Right forelimb (tissue), 1 donor: ENCODE results near the gene DIPK1B.

Source experiments
- DNase-seq: peaks from one replicate; pipeline ENCODE4 v3.0.0-alpha.2; 2018

DIPK1B gene

GRCh38 chr9:136721339-136722092 is 9.1 kb downstream of the DIPK1B start:
- DNase-seq, result no peak

- no peak for DNase-seq
Measured at GRCh38 chr9:136722093-136722968, 10.0 kb downstream of the DIPK1B start.

- no peak for DNase-seq
Measured at GRCh38 chr9:136722969-136723356, 10.6 kb downstream of the DIPK1B start.

- no peak for DNase-seq
Measured at GRCh38 chr9:136723362-136723976, 11.1 kb downstream of the DIPK1B start.

GRCh38 chr9:136723989-136724388 is 11.6 kb downstream of the DIPK1B start:
- no peak for DNase-seq

- DNase-seq, result no peak
Measured at GRCh38 chr9:136724772-136725171, 12.4 kb downstream of the DIPK1B start.

- no peak for DNase-seq
Measured at GRCh38 chr9:136725612-136726011, 13.2 kb downstream of the DIPK1B start.

GRCh38 chr9:136726118-136726517 is 13.7 kb downstream of the DIPK1B start:
- DNase-seq, result no peak

GRCh38 chr9:136726631-136727191 is 14.3 kb downstream of the DIPK1B start:
- DNase-seq, result no peak

GRCh38 chr9:136728080-136728547 is 15.7 kb downstream of the DIPK1B start:
- peak; percentile 95 for DNase-seq

- DNase-seq, result no peak
Measured at GRCh38 chr9:136728548-136729123, 16.3 kb downstream of the DIPK1B start.

GRCh38 chr9:136729144-136729543 is 16.8 kb downstream of the DIPK1B start:
- no peak for DNase-seq

- DNase-seq, result no peak
Measured at GRCh38 chr9:136729926-136730325, 17.6 kb downstream of the DIPK1B start.

- no peak for DNase-seq
Measured at GRCh38 chr9:136732444-136733178, 20.2 kb downstream of the DIPK1B start.

- no peak for DNase-seq
Measured at GRCh38 chr9:136733611-136734010, 21.2 kb downstream of the DIPK1B start.

GRCh38 chr9:136734837-136735496 is 22.6 kb downstream of the DIPK1B start:
- DNase-seq, result no peak

GRCh38 chr9:136735812-136736480 is 23.6 kb downstream of the DIPK1B start:
- no peak for DNase-seq

GRCh38 chr9:136738960-136739359 is 26.6 kb downstream of the DIPK1B start:
- no peak for DNase-seq

- DNase-seq, result no peak
Measured at GRCh38 chr9:136739509-136739908, 27.1 kb downstream of the DIPK1B start.

- no peak for DNase-seq
Measured at GRCh38 chr9:136740069-136740468, 27.7 kb downstream of the DIPK1B start.

- no peak for DNase-seq
Measured at GRCh38 chr9:136740491-136740890, 28.1 kb downstream of the DIPK1B start.
